Measurements from ENCODE around the gene BLOC1S3. TPM values are rescaled to one million over a fixed set of nuclear protein-coding genes. Genes with fewer than 3 reads are reported as not detected.

Gene BLOC1S3
- total and polyA plus RNA-seq, 2 of the 13 experiments (the other 11 are each of a cell fraction or from before 2014, with no cell fraction given): 4.3 to 4.8 TPM

DNA sequence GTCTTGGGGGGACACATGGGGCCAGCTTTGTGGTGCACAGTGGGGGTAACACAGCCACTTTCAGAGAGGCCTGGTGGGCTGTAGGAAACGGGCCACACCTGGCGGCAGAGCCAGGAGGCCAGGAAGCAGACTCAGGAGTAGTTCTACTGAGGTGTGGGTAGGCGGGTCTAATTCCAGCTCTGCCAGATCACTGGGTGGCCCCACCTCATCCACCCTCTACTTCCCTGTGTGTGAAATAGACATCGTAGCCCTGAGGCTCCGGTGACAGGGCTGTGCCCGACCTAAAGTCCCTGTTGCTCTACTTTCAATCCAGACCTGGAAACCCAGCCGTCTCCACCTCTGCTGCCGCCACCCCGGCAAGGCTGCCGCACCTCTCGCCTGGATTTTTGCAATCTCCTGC lies 21.8 kb upstream of the BLOC1S3 start (continued):
- no peak for TF ChIP-seq KDM5B (CRISPR knock-in tag; IDR thresholded peaks at IDR 0.05; ENCODE audit: borderline replicate concordance)
- no peak for TF ChIP-seq NR2F2 (IDR thresholded peaks at IDR 0.05; ENCODE audit: borderline replicate concordance, low read depth)
- TF ChIP-seq, protein P1, sequence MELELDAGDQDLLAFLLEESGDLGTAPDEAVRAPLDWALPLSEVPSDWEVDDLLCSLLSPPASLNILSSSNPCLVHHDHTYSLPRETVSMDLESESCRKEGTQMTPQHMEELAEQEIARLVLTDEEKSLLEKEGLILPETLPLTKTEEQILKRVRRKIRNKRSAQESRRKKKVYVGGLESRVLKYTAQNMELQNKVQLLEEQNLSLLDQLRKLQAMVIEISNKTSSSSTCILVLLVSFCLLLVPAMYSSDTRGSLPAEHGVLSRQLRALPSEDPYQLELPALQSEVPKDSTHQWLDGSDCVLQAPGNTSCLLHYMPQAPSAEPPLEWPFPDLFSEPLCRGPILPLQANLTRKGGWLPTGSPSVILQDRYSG (CRISPR knock-in tag; IDR thresholded peaks at IDR 0.05): no peak
- no peak for TF ChIP-seq ZNF549 (CRISPR knock-in tag; IDR thresholded peaks at IDR 0.05)
- no peak for TF ChIP-seq ZNF180 (CRISPR knock-in tag; IDR thresholded peaks at IDR 0.05; ENCODE audit: borderline replicate concordance, low read depth)
- TF ChIP-seq, protein P2, sequence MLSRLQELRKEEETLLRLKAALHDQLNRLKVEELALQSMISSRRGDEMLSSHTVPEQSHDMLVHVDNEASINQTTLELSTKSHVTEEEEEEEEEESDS (CRISPR knock-in tag; IDR thresholded peaks at IDR 0.05; ENCODE audit: borderline replicate concordance): no peak
- no peak for TF ChIP-seq ZNF44 (CRISPR knock-in tag; IDR thresholded peaks at IDR 0.05)
- no peak for TF ChIP-seq ZNF10 (CRISPR knock-in tag; IDR thresholded peaks at IDR 0.05; ENCODE audit: borderline replicate concordance, low read depth)

DNA sequence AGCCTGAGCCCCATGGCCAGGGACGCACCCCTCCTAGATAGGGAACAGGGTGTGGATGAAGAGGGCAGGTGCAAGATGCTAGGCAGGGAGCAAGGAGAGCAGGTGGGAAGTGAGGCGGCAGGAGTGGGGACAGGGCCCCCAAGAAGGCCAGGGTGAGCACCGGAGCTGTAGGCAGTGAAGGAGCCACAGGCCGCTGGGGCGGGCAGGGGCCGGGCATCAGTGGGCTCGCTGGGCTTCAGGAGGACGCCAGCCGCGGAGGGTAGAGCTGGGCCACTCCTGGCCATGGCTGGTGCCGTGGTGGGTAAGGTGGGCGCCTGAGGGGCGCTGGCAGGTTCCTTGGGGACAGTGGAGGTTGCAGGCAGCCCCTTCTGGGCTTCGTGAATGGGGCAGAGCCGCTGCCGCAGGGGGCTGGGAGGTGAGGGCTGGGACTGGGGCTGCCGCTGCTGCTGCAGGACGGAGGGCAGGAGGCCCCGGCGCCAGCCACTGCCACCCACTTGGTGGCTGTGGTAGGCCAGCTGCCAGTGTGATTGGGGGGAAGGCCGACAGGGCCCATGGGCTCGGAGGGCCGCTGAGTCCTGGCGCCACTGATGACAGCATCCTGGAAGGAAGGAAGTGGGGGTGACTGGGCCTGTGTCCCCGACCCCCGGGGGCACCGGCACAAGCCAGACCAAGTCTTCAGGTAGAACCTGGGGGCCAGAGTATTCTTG lies 19.9 kb upstream of the BLOC1S3 start:
- WGBS (ENCODE audit: low lambda C conversion rate): 49% methylated on average over 8 of the region's 27 CpGs
- Histone ChIP-seq H3K79me2 (ENCODE audit: insufficient read depth, low read length) (no peaks in the 10 kb centered on the region), H4K20me1 (ENCODE audit: insufficient read depth, low read length) (no peaks in the 10 kb centered on the region), H3K4me1 (ENCODE audit: insufficient read depth, low read length) (peaks cover 91% of the 10 kb centered on the region), H3K4me2 (ENCODE audit: low read depth, low read length) (no peak overlapping the region), H3K27me3 (ENCODE audit: control insufficient read depth in 1 of 2, insufficient read depth in 2 of 2, low read length in 2 of 2) (peaks cover 12 to 59% of the 10 kb centered on the region in 2 experiments; a peak in 4 of 5 replicates), H3K27ac (ENCODE audit: extremely low read length, insufficient read depth, low read length) (no peak overlapping the region), H3K9me3 (ENCODE audit: low read length) (no peaks in the 10 kb centered on the region), H3K36me3 (replicated peaks in 1 of 2; ENCODE audit: control insufficient read depth in 1 of 2, insufficient read depth in 2 of 2, low read length in 2 of 2) (no peaks in the 10 kb centered on the region), H3K9ac (ENCODE audit: insufficient read depth, low read depth, low read length) (no peak overlapping the region), H3K4me3 (replicated peaks in 1 of 3; ENCODE audit: insufficient read depth in 1 of 3, low read depth in 2 of 3, low read length in 3 of 3) (no peak overlapping the region), H2AFZ (ENCODE audit: low read length) (no peak overlapping the region)
- ChIA-PET CTCF (ENCODE audit: low intra/inter-chr PET ratio, low total read pairs) (no interaction called here), POLR2A (no interaction called here)
- DNase-seq (ENCODE audit: low spot score): no peak
- no TSS peak for BruUV-seq (replicated peaks)
- no peak for FAIRE-seq
- no peak for TF ChIP-seq SMAD1 (CRISPR knock-in tag; IDR thresholded peaks at IDR 0.05; ENCODE audit: borderline replicate concordance, low read depth)
- TF ChIP-seq IRF2 (CRISPR knock-in tag; IDR thresholded peaks at IDR 0.05): no peak
- TF ChIP-seq, protein P3, sequence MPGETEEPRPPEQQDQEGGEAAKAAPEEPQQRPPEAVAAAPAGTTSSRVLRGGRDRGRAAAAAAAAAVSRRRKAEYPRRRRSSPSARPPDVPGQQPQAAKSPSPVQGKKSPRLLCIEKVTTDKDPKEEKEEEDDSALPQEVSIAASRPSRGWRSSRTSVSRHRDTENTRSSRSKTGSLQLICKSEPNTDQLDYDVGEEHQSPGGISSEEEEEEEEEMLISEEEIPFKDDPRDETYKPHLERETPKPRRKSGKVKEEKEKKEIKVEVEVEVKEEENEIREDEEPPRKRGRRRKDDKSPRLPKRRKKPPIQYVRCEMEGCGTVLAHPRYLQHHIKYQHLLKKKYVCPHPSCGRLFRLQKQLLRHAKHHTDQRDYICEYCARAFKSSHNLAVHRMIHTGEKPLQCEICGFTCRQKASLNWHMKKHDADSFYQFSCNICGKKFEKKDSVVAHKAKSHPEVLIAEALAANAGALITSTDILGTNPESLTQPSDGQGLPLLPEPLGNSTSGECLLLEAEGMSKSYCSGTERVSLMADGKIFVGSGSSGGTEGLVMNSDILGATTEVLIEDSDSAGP (CRISPR knock-in tag; IDR thresholded peaks at IDR 0.05; ENCODE audit: borderline replicate concordance): no peak
- no peak for TF ChIP-seq SSRP1 (CRISPR knock-in tag; IDR thresholded peaks at IDR 0.05)
- intact Hi-C loops (cut with micrococcal nuclease; ENCODE audit: unreplicated experiment): no loop called here
- no peak for ATAC-seq
- in situ Hi-C loops (cut with HindIII; ENCODE audit: extremely low pct_ligation_motif_present, low pct_unique_long_range_greater_than_20kb): no loop called here

Measured in HepG2 (cell line).